Fibroblast of villous mesenchyme (primary cell): ENCODE measurements around the gene NIPAL1. TPM values are rescaled to one million over a fixed set of nuclear protein-coding genes. Genes with fewer than 3 reads are reported as not detected.

Source experiments
- DNase-seq: peaks from one replicate; pipeline ENCODE4 v3.0.0-alpha.2; 2010; ENCODE audit warnings: low read depth
- H3K4me3 ChIP-seq: 2 replicates; pipeline ENCODE4 v1.5.1; 2011; ENCODE audit warnings: low read depth, mild to moderate bottlenecking, low read length
- CTCF ChIP-seq: IDR thresholded peaks from 2 replicates; pipeline ENCODE4 v1.5.1; 2012; ENCODE audit warnings: low read depth, mild to moderate bottlenecking, low read length; ENCODE audit not compliant: insufficient read depth
- total RNA-seq: library from RNA; depleted of rRNA; stranded (reverse); fragments of >200 nt; gene quantifications from 2 replicates; pipeline ENCODE4 v1.2.3, GENCODE V29; 2012

Gene NIPAL1
- total RNA-seq, 1 donor: 4.3 TPM

DNA sequence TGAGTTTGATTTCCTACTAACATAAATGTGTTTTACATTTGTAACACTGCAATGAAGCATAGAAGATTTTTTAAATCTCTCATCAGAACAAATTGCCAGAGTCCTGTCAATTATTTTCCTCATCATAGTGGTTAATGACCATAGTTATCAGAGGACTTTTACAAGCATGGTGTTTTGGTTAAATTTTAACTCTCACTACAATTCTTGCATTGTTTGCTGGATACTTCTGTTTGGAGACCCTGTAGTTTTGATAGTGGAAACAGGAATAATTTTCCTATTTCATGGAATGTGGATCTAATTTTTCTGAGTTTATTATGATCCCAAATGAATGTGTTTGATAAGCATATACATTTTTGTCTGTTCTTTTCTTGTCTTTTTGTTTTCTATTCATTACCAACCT lies 16.8 kb downstream of the NIPAL1 start:
- H3K4me3 ChIP-seq: no peak overlapping the region
- no peak for DNase-seq
- no peak for TF ChIP-seq CTCF

GRCh38 chr4:48033825-48034413 lies 17.3 kb downstream of the NIPAL1 start:
- peak; percentile 17 for DNase-seq
- no peak overlapping the region for H3K4me3 ChIP-seq
- TF ChIP-seq CTCF: peak; percentile 68

- DNase-seq: no peak
- TF ChIP-seq CTCF: no peak
These were observed 19.4 kb downstream of the NIPAL1 start for GRCh38 chr4:48035952-48036351.

GRCh38 chr4:48037117-48037462 lies 20.5 kb downstream of the NIPAL1 start:
- DNase-seq: no peak
- H3K4me3 ChIP-seq: no peak overlapping the region
- no peak for TF ChIP-seq CTCF

More at GRCh38 chr4:48035952-48036351, 19.4 kb downstream of the NIPAL1 start:
- H3K4me3 ChIP-seq: no peak overlapping the region

DNA sequence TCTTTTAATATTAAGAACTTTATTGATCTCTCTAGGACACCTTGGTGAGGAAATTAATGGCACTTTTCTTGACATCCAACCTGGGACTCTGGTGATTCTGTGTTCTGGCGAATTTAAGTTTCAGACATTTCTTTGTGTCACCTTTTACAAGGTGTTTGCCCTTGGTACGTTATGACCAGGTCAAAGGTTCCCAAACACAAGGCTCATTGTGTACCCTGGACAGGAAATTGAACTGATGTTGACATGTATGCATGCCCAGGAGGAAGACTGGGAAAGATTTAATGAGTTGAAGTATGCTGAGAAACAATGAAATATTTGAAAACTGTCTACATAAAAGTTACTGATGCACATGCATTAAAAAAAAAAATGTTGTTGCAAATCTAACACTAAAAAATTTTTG lies 22.1 kb downstream of the NIPAL1 start:
- no peak for TF ChIP-seq CTCF
- H3K4me3 ChIP-seq: no peak overlapping the region
- DNase-seq: no peak

DNA sequence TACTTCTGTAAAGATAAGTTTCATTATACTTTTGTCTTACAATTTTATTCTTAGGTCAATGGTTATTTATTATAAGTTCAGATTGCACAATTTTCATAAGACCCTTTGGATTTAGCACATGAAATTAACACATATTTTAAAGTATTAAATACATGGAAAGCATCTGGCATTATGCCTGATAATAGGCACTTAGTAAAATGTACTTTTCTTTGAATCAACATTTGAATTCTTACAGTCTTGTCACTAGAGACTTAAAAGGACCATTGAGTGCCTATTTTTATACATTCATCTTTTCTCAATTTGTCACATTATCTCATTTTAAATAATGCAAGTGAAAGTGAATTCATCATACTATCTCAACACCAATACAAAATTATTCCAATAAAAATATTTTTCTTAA lies 23.0 kb downstream of the NIPAL1 start:
- no peak for TF ChIP-seq CTCF
- H3K4me3 ChIP-seq: no peak overlapping the region
- no peak for DNase-seq

- DNase-seq: no peak
- no peak overlapping the region for H3K4me3 ChIP-seq
- no peak for TF ChIP-seq CTCF
These were observed 25.1 kb downstream of the NIPAL1 start for GRCh38 chr4:48041535-48042137.
